ENCODE measurements around the gene HAUS6.

HAUS6 gene

GRCh38 chr9:19146441-19147024 is 43.8 kb upstream of the HAUS6 start:
- Histone ChIP-seq H3K4me1 (ENCODE audit: low read depth, poor library complexity, severe bottlenecking) (no peaks in the 10 kb centered on the region), H3K27ac (no peak overlapping the region)
- TF ChIP-seq CTCF (conservative IDR thresholded peaks at IDR 0.05; ENCODE audit: low read depth, low read length): no peak

GRCh38 chr9:19145881-19146280 is 43.2 kb upstream of the HAUS6 start:
- Histone ChIP-seq H3K9ac (no peak overlapping the region), H3K27me3 (ENCODE audit: insufficient read depth, low read depth) (no peaks in the 10 kb centered on the region), H3K4me3 (IDR thresholded peaks at IDR 0.05; ENCODE audit: insufficient read depth, low read depth, low read length) (no peak overlapping the region), H3K4me2 (no peak overlapping the region), H3K27ac (no peak overlapping the region), H3K79me2 (ENCODE audit: insufficient read depth, low read depth) (no peaks in the 10 kb centered on the region), H3K4me1 (ENCODE audit: low read depth, poor library complexity, severe bottlenecking) (no peaks in the 10 kb centered on the region), H3K36me3 (ENCODE audit: insufficient read depth) (no peaks in the 10 kb centered on the region), H4K20me1 (ENCODE audit: insufficient read depth) (no peaks in the 10 kb centered on the region), H2AFZ (ENCODE audit: low read depth) (no peak overlapping the region)
- no peak for TF ChIP-seq CTCF (conservative IDR thresholded peaks at IDR 0.05; ENCODE audit: low read depth, low read length)

More at GRCh38 chr9:19146441-19147024, 43.8 kb upstream of the HAUS6 start:
- Histone ChIP-seq H3K79me2 (ENCODE audit: insufficient read depth, low read depth) (no peaks in the 10 kb centered on the region), H3K36me3 (ENCODE audit: insufficient read depth) (no peaks in the 10 kb centered on the region), H3K9ac (no peak overlapping the region), H4K20me1 (ENCODE audit: insufficient read depth) (no peaks in the 10 kb centered on the region), H3K4me2 (no peak overlapping the region), H3K27me3 (ENCODE audit: insufficient read depth, low read depth) (no peaks in the 10 kb centered on the region), H3K4me3 (IDR thresholded peaks at IDR 0.05; ENCODE audit: insufficient read depth, low read depth, low read length) (no peak overlapping the region), H2AFZ (ENCODE audit: low read depth) (no peak overlapping the region)

GRCh38 chr9:19140259-19140658 is 37.6 kb upstream of the HAUS6 start:
- TF ChIP-seq CTCF (conservative IDR thresholded peaks at IDR 0.05; ENCODE audit: low read depth, low read length): no peak

GRCh38 chr9:19138084-19138483 is 35.4 kb upstream of the HAUS6 start:
- H2AFZ ChIP-seq (ENCODE audit: low read depth): no peak overlapping the region
- no peaks in the 10 kb centered on the region for H4K20me1 ChIP-seq (ENCODE audit: insufficient read depth)
- H3K27ac ChIP-seq: no peak overlapping the region
- no peak overlapping the region for H3K9ac ChIP-seq
- no peak overlapping the region for H3K4me3 ChIP-seq (IDR thresholded peaks at IDR 0.05; ENCODE audit: insufficient read depth, low read depth, low read length)
- no peak overlapping the region for H3K4me2 ChIP-seq
- TF ChIP-seq CTCF (conservative IDR thresholded peaks at IDR 0.05; ENCODE audit: low read depth, low read length): no peak
- H3K36me3 ChIP-seq (ENCODE audit: insufficient read depth): no peaks in the 10 kb centered on the region
- no peaks in the 10 kb centered on the region for H3K4me1 ChIP-seq (ENCODE audit: low read depth, poor library complexity, severe bottlenecking)
- no peaks in the 10 kb centered on the region for H3K27me3 ChIP-seq (ENCODE audit: insufficient read depth, low read depth)
- H3K79me2 ChIP-seq (ENCODE audit: insufficient read depth, low read depth): no peaks in the 10 kb centered on the region

More at GRCh38 chr9:19140259-19140658, 37.6 kb upstream of the HAUS6 start:
- Histone ChIP-seq H3K4me1 (ENCODE audit: low read depth, poor library complexity, severe bottlenecking) (no peaks in the 10 kb centered on the region), H4K20me1 (ENCODE audit: insufficient read depth) (no peaks in the 10 kb centered on the region), H3K4me2 (no peak overlapping the region), H3K79me2 (ENCODE audit: insufficient read depth, low read depth) (no peaks in the 10 kb centered on the region), H3K36me3 (ENCODE audit: insufficient read depth) (no peaks in the 10 kb centered on the region), H3K9ac (no peak overlapping the region), H3K4me3 (IDR thresholded peaks at IDR 0.05; ENCODE audit: insufficient read depth, low read depth, low read length) (no peak overlapping the region), H3K27me3 (ENCODE audit: insufficient read depth, low read depth) (no peaks in the 10 kb centered on the region), H3K27ac (no peak overlapping the region), H2AFZ (ENCODE audit: low read depth) (no peak overlapping the region)
